HCT116 (cell line): Measurements from ENCODE around the gene EIF4G3.
"Not testable (repeated sequence)": the region's sequence is repeated elsewhere in the genome, so short reads cannot be mapped to it uniquely, and the experiment has no call there.

Experiments used
- ATF3 ChIP-seq: IDR thresholded peaks from 2 replicates; pipeline ENCODE4 v1.6.1; 2012
- CTCF ChIP-seq, 3 experiments: fragments of 200-600 bp in 1 of 3; sonication (generic) in 1 of 3; IDR thresholded peaks in 2 of 3; conservative IDR thresholded peaks in 1 of 3; 2 replicates each; pipeline ENCODE4 v1.5.1; 2012 to 2017; ENCODE audit warnings: low read depth in 2 of 3, low read length in 2 of 3, antibody characterized with exemption in 1 of 3, borderline replicate concordance in 1 of 3, control low read depth in 1 of 3, mild to moderate bottlenecking in 1 of 3, mixed read lengths in 1 of 3, mixed run types in 1 of 3, moderate library complexity in 1 of 3; ENCODE audit not compliant: insufficient read depth in 1 of 3

- TF ChIP-seq CTCF (IDR thresholded peaks at IDR 0.05 in 2 of 3, conservative IDR thresholded peaks at IDR 0.05 in 1 of 3; ENCODE audit: borderline replicate concordance in 1 of 3, insufficient read depth in 1 of 3, low read depth in 2 of 3, low read length in 2 of 3); ATF3: not testable (repeated sequence)
Measured at GRCh38 chr1:21178271-21178670, 1.6 kb upstream of the EIF4G3 start.
